Keratinocyte (primary cell): ENCODE data around the gene SMIM36. TPM values are rescaled to one million over a fixed set of nuclear protein-coding genes. Genes with fewer than 3 reads are reported as not detected.

Experiments used
- DNase-seq: peaks from one replicate; pipeline ENCODE4 v3.0.0-alpha.2; 2011; ENCODE audit warnings: low read depth, missing footprints, low spot score
- FAIRE-seq: peaks from 2 replicates; lab custom pipeline; 2011; peaks lifted over from hg19 to GRCh38; lab: Jason Lieb, UNC
- H2AFZ ChIP-seq: 2 replicates; pipeline ENCODE4 v1.6.0; 2012; ENCODE audit warnings: low read length, control low read depth, inconsistent platforms; ENCODE audit not compliant: control insufficient read depth
- H3K27ac ChIP-seq: 2 replicates; pipeline ENCODE4 v1.5.1; 2011; ENCODE audit warnings: low read length; ENCODE audit not compliant: control insufficient read depth, insufficient read depth
- H3K27me3 ChIP-seq: 3 replicates; pipeline ENCODE4 v1.6.0; 2011; ENCODE audit warnings: low read length; ENCODE audit not compliant: control insufficient read depth, insufficient read depth; ENCODE audit errors: extremely low read depth
- H3K36me3 ChIP-seq, 2 experiments: 2 replicates in 1 of 2; 3 replicates in 1 of 2; pipeline ENCODE4 v1.5.1; 2011; ENCODE audit warnings: low read length in 2 of 2, mild to moderate bottlenecking in 1 of 2; ENCODE audit not compliant: control insufficient read depth in 2 of 2, insufficient read depth in 2 of 2; ENCODE audit errors: extremely low read depth in 1 of 2
- H3K4me1 ChIP-seq: 3 replicates; pipeline ENCODE4 v1.5.1; 2011; ENCODE audit warnings: low read length; ENCODE audit not compliant: control insufficient read depth, insufficient read depth; ENCODE audit errors: extremely low read depth
- H3K4me2 ChIP-seq: 3 replicates; pipeline ENCODE4 v1.6.0; 2011; ENCODE audit warnings: low read depth, low read length; ENCODE audit not compliant: control insufficient read depth, insufficient read depth; ENCODE audit errors: extremely low read depth
- H3K4me3 ChIP-seq, 3 experiments: fragments of 200-600 bp in 1 of 3; sonication (generic) in 1 of 3; 2 replicates in 2 of 3; 3 replicates in 1 of 3; pipeline ENCODE4 v1.5.1; 2011 to 2016; ENCODE audit warnings: low read length in 3 of 3, mild to moderate bottlenecking in 3 of 3, control low read depth in 2 of 3, inconsistent platforms in 1 of 3, low read depth in 1 of 3, mixed read lengths in 1 of 3, mixed run types in 1 of 3, moderate library complexity in 1 of 3; ENCODE audit not compliant: control insufficient read depth in 2 of 3, insufficient read depth in 2 of 3; ENCODE audit errors: extremely low read depth in 1 of 3
- H3K79me2 ChIP-seq: 2 replicates; pipeline ENCODE4 v1.6.0; 2012; ENCODE audit warnings: low read length; ENCODE audit not compliant: control insufficient read depth, insufficient read depth
- H3K9ac ChIP-seq: 3 replicates; pipeline ENCODE4 v1.6.0; 2011; ENCODE audit warnings: low read length; ENCODE audit not compliant: control insufficient read depth, insufficient read depth; ENCODE audit errors: extremely low read depth
- H3K9me1 ChIP-seq: 3 replicates; pipeline ENCODE4 v1.6.0; 2011; ENCODE audit warnings: low read length; ENCODE audit not compliant: control insufficient read depth, insufficient read depth; ENCODE audit errors: extremely low read depth
- H3K9me3 ChIP-seq: 2 replicates; pipeline ENCODE4 v1.5.1; 2012; ENCODE audit warnings: low read depth, low read length; ENCODE audit not compliant: control insufficient read depth
- H4K20me1 ChIP-seq: 3 replicates; pipeline ENCODE4 v1.6.0; 2011; ENCODE audit warnings: low read length; ENCODE audit not compliant: control insufficient read depth, insufficient read depth; ENCODE audit errors: extremely low read depth
- CTCF ChIP-seq, 3 experiments: IDR thresholded peaks in 1 of 3; conservative IDR thresholded peaks in 1 of 3; optimal IDR thresholded peaks in 1 of 3; 2 replicates in 2 of 3; 3 replicates in 1 of 3; pipeline versions ENCODE3 to v1.5.1; 2011; ENCODE audit warnings: low read length in 3 of 3, mild to moderate bottlenecking in 3 of 3, moderate library complexity in 2 of 3, control low read depth in 1 of 3, inconsistent platforms in 1 of 3; ENCODE audit not compliant: insufficient read depth in 2 of 3; ENCODE audit errors: extremely low read depth in 1 of 3
- EZH2 ChIP-seq: IDR thresholded peaks from one replicate; pipeline ENCODE4 v1.6.1; 2012; ENCODE audit warnings: inconsistent platforms, mild to moderate bottlenecking, low read length, moderate library complexity
- dilution Hi-C: fragments of 300-500 bp; cut with MboI; formaldehyde crosslinking; loops from one replicate; pipeline ENCODE4 v1.7.0; 2020; ENCODE audit warnings: low sequenced_read_pairs; ENCODE audit not compliant: extremely low pct_ligation_motif_present
- polyA plus RNA-seq, 5 experiments: library from polyadenylated mRNA; depleted of rRNA in 3 of 5; stranded (reverse) in 3 of 5; stranded (forward) in 1 of 5; unstranded in 1 of 5; fragments of >200 nt; gene quantifications; 1 replicate in 1 of 5; 2 replicates in 3 of 5; 3 replicates in 1 of 5; pipeline versions ENCODE4 v1.2.1 to v1.2.3, GENCODE V29; 2011 to 2012; ENCODE audit warnings: missing spikeins in 2 of 5, low read depth in 1 of 5, low replicate concordance in 1 of 5

SMIM36 gene
- polyA plus RNA-seq, 1 donor (not counting 4 experiments of a cell fraction or from before 2014, with no cell fraction given) = not detected

- no peaks in the 10 kb centered on the region for H3K9me3 ChIP-seq
- dilution Hi-C loops = no loop called here
- H2AFZ ChIP-seq = peak overlapping the region; percentile 76
- peak; percentile 34 for FAIRE-seq
- DNase-seq = no peak
- TF ChIP-seq CTCF (optimal IDR thresholded peaks at IDR 0.05 in 1 of 3, IDR thresholded peaks at IDR 0.05 in 1 of 3, conservative IDR thresholded peaks at IDR 0.05 in 1 of 3; ENCODE audit: extremely low read depth in 1 of 3, insufficient read depth in 2 of 3, low read length in 3 of 3) = no peak
- no peak for TF ChIP-seq EZH2
- H3K79me2 ChIP-seq = peaks cover 2% of the 10 kb centered on the region
- no peaks in the 10 kb centered on the region for H4K20me1 ChIP-seq
- peaks cover 8% of the 10 kb centered on the region for H3K4me1 ChIP-seq
- H3K36me3 ChIP-seq = no peaks in the 10 kb centered on the region
- H3K4me3 ChIP-seq = peak overlapping the region; percentile 81 to 82 (median 81)
- no peaks in the 10 kb centered on the region for H3K9me1 ChIP-seq
- peak overlapping the region; percentile 85 for H3K4me2 ChIP-seq
- no peak overlapping the region for H3K27ac ChIP-seq
- peak overlapping the region; percentile 94 for H3K9ac ChIP-seq
- peaks cover 9% of the 10 kb centered on the region for H3K27me3 ChIP-seq
Observed at GRCh38 chr17:55420067-55420775, 91.0 kb downstream of the SMIM36 start.

- H3K4me3 ChIP-seq = no peak overlapping the region
- TF ChIP-seq CTCF (optimal IDR thresholded peaks at IDR 0.05 in 1 of 3, IDR thresholded peaks at IDR 0.05 in 1 of 3, conservative IDR thresholded peaks at IDR 0.05 in 1 of 3; ENCODE audit: extremely low read depth in 1 of 3, insufficient read depth in 2 of 3, low read length in 3 of 3) (no peak), EZH2 (no peak)
- dilution Hi-C loops = no loop called here
- no peak overlapping the region for H2AFZ ChIP-seq
- H3K27ac ChIP-seq = no peak overlapping the region
- H3K4me2 ChIP-seq = no peak overlapping the region
- DNase-seq (no peak), FAIRE-seq (no peak)
- no peaks in the 10 kb centered on the region for H3K36me3 ChIP-seq
- no peak overlapping the region for H3K9ac ChIP-seq
- peaks cover 8% of the 10 kb centered on the region for H3K4me1 ChIP-seq
- H3K9me1 ChIP-seq = no peaks in the 10 kb centered on the region
- peaks cover 2% of the 10 kb centered on the region for H3K79me2 ChIP-seq
- peaks cover 2% of the 10 kb centered on the region for H3K27me3 ChIP-seq
- no peaks in the 10 kb centered on the region for H3K9me3 ChIP-seq
- H4K20me1 ChIP-seq = no peaks in the 10 kb centered on the region
Observed at GRCh38 chr17:55418369-55419268, 92.6 kb downstream of the SMIM36 start.
